OCI-LY3 (cell line): Measurements from ENCODE around the gene PSMD5.

Experiments
- H2AFZ ChIP-seq: fragments of 200-600, 300-600 bp; shearing (Covaris generic); 2 replicates; pipeline ENCODE4 v1.6.0; 2014; ENCODE audit warnings: antibody characterized with exemption, low read depth, low read length
- H3K27ac ChIP-seq: fragments of 200-600, 300-600 bp; sonication (generic); 2 replicates; pipeline ENCODE4 v1.5.1; 2014; ENCODE audit warnings: mild to moderate bottlenecking, low read length, moderate library complexity, mixed read lengths
- H3K27me3 ChIP-seq: fragments of 200-600, 300-600 bp; sonication (generic); 2 replicates; pipeline ENCODE4 v1.6.1; 2014; ENCODE audit warnings: low read depth, low read length, mixed read lengths
- H3K36me3 ChIP-seq: fragments of 200-600, 300-600 bp; sonication (generic); replicated peaks from 2 replicates; pipeline ENCODE3; 2014; ENCODE audit warnings: low read depth, low read length, mixed read lengths
- H3K4me1 ChIP-seq: fragments of 300-600, 200-600 bp; sonication (generic); 2 replicates; pipeline ENCODE4 v1.6.1; 2014; ENCODE audit warnings: low read length, mixed read lengths
- H3K4me2 ChIP-seq: fragments of 200-600, 300-600 bp; sonication (generic); 2 replicates; pipeline ENCODE4 v1.6.1; 2014; ENCODE audit warnings: low read length, mixed read lengths
- H3K4me3 ChIP-seq: fragments of 300-600, 200-600 bp; sonication (generic); 2 replicates; pipeline ENCODE4 v1.5.1; 2014; ENCODE audit warnings: antibody characterized with exemption, mild to moderate bottlenecking, low read length, moderate library complexity
- H3K79me2 ChIP-seq: fragments of 300-600, 200-600 bp; shearing (Covaris generic); 2 replicates; pipeline ENCODE4 v1.6.1; 2014; ENCODE audit warnings: mild to moderate bottlenecking, low read length, mixed read lengths
- H3K9ac ChIP-seq: fragments of 300-600, 200-600 bp; shearing (Covaris generic); 2 replicates; pipeline ENCODE4 v1.6.0; 2014; ENCODE audit warnings: mild to moderate bottlenecking, low read length, moderate library complexity
- H3K9me3 ChIP-seq: fragments of 200-600, 300-600 bp; shearing (Covaris generic); 2 replicates; pipeline ENCODE4 v1.6.1; 2014; ENCODE audit warnings: low read length, mixed read lengths; ENCODE audit not compliant: insufficient read depth
- H4K20me1 ChIP-seq: fragments of 200-600, 300-600 bp; sonication (generic); 2 replicates; pipeline ENCODE4 v1.6.1; 2016; ENCODE audit warnings: low read length, mixed read lengths; ENCODE audit not compliant: insufficient read depth
- EZH2phosphoT487 ChIP-seq: fragments of 200-600 bp; shearing (Covaris generic); IDR thresholded peaks from 2 replicates; pipeline ENCODE4 v1.6.1; 2018; ENCODE audit warnings: antibody characterized with exemption, mixed run types, low read depth
- TF ChIP-seq, protein P1 (sequence below): fragments of 200-600, 300-600 bp; sonication (generic); IDR thresholded peaks from 2 replicates; pipeline ENCODE4 v1.5.1; 2014; ENCODE audit warnings: antibody characterized with exemption, low read length, low read depth

The PSMD5 gene

DNA sequence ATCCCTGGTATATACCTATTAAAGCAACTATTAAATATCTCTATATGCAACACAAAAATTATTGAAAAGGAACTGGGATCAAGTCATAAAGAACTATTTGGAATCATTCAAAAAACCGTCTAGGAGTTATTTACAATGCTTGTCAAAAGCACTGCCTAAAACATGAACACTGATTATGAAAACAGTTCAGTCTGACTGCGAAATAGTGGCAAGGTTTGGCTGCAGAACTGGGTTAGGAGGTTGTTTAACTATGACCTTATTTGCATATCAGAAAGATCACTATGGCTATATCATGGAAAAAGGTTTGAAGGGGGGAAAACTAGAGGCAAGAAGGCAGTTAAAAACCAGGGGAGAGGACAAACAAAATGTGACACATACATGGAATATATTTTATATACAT lies 61.5 kb downstream of the PSMD5 start:
- Histone ChIP-seq H3K4me3 (no peak overlapping the region), H2AFZ (no peak overlapping the region), H3K27me3 (no peaks in the 10 kb centered on the region), H3K4me2 (no peak overlapping the region), H3K79me2 (peaks cover 53% of the 10 kb centered on the region), H3K27ac (no peak overlapping the region), H4K20me1 (no peaks in the 10 kb centered on the region), H3K9ac (no peak overlapping the region), H3K4me1 (no peaks in the 10 kb centered on the region), H3K36me3 (peaks cover 49% of the 10 kb centered on the region), H3K9me3 (no peaks in the 10 kb centered on the region)
- TF ChIP-seq EZH2phosphoT487: no peak
- TF ChIP-seq, protein P1, sequence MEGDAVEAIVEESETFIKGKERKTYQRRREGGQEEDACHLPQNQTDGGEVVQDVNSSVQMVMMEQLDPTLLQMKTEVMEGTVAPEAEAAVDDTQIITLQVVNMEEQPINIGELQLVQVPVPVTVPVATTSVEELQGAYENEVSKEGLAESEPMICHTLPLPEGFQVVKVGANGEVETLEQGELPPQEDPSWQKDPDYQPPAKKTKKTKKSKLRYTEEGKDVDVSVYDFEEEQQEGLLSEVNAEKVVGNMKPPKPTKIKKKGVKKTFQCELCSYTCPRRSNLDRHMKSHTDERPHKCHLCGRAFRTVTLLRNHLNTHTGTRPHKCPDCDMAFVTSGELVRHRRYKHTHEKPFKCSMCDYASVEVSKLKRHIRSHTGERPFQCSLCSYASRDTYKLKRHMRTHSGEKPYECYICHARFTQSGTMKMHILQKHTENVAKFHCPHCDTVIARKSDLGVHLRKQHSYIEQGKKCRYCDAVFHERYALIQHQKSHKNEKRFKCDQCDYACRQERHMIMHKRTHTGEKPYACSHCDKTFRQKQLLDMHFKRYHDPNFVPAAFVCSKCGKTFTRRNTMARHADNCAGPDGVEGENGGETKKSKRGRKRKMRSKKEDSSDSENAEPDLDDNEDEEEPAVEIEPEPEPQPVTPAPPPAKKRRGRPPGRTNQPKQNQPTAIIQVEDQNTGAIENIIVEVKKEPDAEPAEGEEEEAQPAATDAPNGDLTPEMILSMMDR: no peak

DNA sequence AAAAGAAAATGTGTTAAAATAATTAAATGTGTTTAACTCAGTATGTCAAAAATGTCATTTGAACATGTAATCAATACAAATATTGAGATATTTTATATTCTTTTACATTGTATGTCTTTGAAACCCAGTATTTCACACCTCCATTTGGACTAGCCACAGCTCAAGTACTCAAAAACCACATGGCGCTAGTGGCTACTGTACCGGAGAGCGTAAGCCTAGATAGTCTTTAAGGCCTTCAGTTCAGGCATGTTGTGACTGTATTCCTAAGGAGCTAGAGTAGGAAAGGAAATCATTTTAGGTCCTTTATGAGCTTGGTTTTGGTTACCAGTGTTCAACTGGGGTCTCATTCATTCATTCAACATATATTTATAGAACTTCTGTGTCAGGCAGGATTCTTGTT lies 62.4 kb downstream of the PSMD5 start:
- Histone ChIP-seq H3K79me2 (peaks cover 48% of the 10 kb centered on the region), H3K36me3 (peaks cover 51% of the 10 kb centered on the region), H3K4me2 (no peak overlapping the region), H3K27ac (no peak overlapping the region), H3K4me1 (no peaks in the 10 kb centered on the region), H2AFZ (no peak overlapping the region), H4K20me1 (no peaks in the 10 kb centered on the region), H3K27me3 (no peaks in the 10 kb centered on the region), H3K4me3 (no peak overlapping the region), H3K9ac (no peak overlapping the region), H3K9me3 (no peaks in the 10 kb centered on the region)
- TF ChIP-seq EZH2phosphoT487: no peak
- TF ChIP-seq, protein P1: no peak

DNA sequence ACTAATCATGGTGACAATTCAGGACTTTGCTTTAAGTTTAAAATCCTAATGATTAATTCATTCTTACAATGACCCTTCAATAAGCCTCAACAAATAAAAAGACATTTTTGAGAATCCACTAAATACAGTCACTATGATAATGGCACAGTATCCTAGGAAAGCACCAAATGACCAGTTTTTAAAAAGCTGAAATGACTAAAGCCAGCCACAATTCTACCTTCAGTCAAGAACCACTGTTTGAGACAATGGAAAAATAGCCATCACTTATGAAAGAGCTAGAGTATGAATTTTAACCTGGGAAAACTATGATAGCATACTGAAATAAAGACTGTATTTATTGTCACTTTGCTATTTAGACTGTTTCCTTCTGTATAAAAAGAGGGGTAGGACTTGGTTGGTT lies 63.5 kb downstream of the PSMD5 start:
- Histone ChIP-seq H2AFZ (no peak overlapping the region), H3K36me3 (peaks cover 50% of the 10 kb centered on the region), H3K27me3 (no peaks in the 10 kb centered on the region), H3K79me2 (peaks cover 36% of the 10 kb centered on the region), H3K4me3 (no peak overlapping the region), H3K4me2 (no peak overlapping the region), H3K27ac (no peak overlapping the region), H3K4me1 (no peaks in the 10 kb centered on the region), H4K20me1 (no peaks in the 10 kb centered on the region), H3K9me3 (no peaks in the 10 kb centered on the region), H3K9ac (no peak overlapping the region)
- TF ChIP-seq, protein P1: no peak
- TF ChIP-seq EZH2phosphoT487: no peak

DNA sequence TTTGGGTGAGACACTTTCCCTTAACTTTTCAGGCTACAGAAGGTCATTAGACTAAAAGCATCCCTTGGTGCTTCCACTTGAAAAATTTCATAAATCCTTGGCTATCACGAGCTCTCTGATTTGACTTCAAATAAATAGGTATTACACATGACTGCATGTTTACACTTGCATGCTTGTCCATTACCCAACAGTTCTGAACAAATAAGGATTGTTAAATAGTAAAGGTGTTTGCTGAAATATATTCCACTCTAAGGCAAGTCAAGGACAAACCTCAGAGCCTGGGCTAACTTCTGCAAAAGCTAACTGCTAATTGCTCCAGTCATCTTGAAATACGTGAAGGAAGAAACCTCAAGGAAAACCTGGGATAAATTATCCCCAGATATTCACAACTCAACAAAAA lies 64.0 kb downstream of the PSMD5 start:
- H4K20me1 ChIP-seq: no peaks in the 10 kb centered on the region
- no peak overlapping the region for H3K9ac ChIP-seq
- TF ChIP-seq, protein P1: no peak
- TF ChIP-seq EZH2phosphoT487: no peak
- H2AFZ ChIP-seq: no peak overlapping the region
- H3K27me3 ChIP-seq: no peaks in the 10 kb centered on the region
- peaks cover 32% of the 10 kb centered on the region for H3K79me2 ChIP-seq
- peaks cover under 1% of the 10 kb centered on the region; the same call in 1 of the 2 replicates for H3K4me1 ChIP-seq
- H3K36me3 ChIP-seq: peaks cover 48% of the 10 kb centered on the region
- H3K4me3 ChIP-seq: no peak overlapping the region
- H3K27ac ChIP-seq: no peak overlapping the region
- no peak overlapping the region for H3K4me2 ChIP-seq
- H3K9me3 ChIP-seq: no peaks in the 10 kb centered on the region
